Endothelial cell of umbilical vein (primary cell): ENCODE measurements around the gene AUH. TPM values are rescaled to one million over a fixed set of nuclear protein-coding genes. Genes with fewer than 3 reads are reported as not detected.

ENCODE experiments used
- BruUV-seq: library from RNA; stranded (reverse); fragments of 400-500 nt; replicated peaks from 2 replicates; lab custom pipeline; 2021; lab: Mats Ljungman, UMichigan
- CTCF ChIA-PET: fragments of 300-600, 350-600 bp; sonication (Branson Sonifier 250); formaldehyde crosslinking; loops from one replicate; lab custom pipeline; 2021; ENCODE audit warnings: antibody characterized with exemption, inconsistent platforms; lab: Charles Lee
- POLR2A ChIA-PET: fragments of 300-600, 350-600 bp; sonication (Branson Sonifier 250); formaldehyde crosslinking; loops from one replicate; lab custom pipeline; 2021; ENCODE audit warnings: antibody characterized with exemption, inconsistent platforms; lab: Charles Lee
- DNase-seq: peaks from one replicate; pipeline ENCODE4 v3.0.0-alpha.2; 2011; ENCODE audit warnings: low read depth, low spot score
- FAIRE-seq: peaks from 2 replicates; lab custom pipeline; 2011; peaks lifted over from hg19 to GRCh38; lab: Jason Lieb, UNC
- H2AFZ ChIP-seq: 2 replicates; pipeline ENCODE4 v1.6.0; 2012; ENCODE audit warnings: low read depth, low read length, control low read depth, inconsistent platforms
- H3K27ac ChIP-seq: 2 replicates; pipeline ENCODE4 v1.5.1; 2011; ENCODE audit warnings: low read depth, mild to moderate bottlenecking, control low read depth, low read length, moderate library complexity; ENCODE audit not compliant: insufficient read depth
- H3K27me3 ChIP-seq, 2 experiments: 2 replicates each; pipeline versions ENCODE4 v1.6.0 to v1.6.1; 2011; ENCODE audit warnings: low read length in 2 of 2, mixed read lengths in 1 of 2; ENCODE audit not compliant: control insufficient read depth in 2 of 2, insufficient read depth in 2 of 2
- H3K36me3 ChIP-seq, 2 experiments: 2 replicates in 1 of 2; 3 replicates in 1 of 2; pipeline ENCODE4 v1.5.1; 2011; ENCODE audit warnings: low read length in 2 of 2, mild to moderate bottlenecking in 1 of 2, moderate library complexity in 1 of 2; ENCODE audit not compliant: control insufficient read depth in 2 of 2, insufficient read depth in 2 of 2; ENCODE audit errors: extremely low read depth in 1 of 2
- H3K4me1 ChIP-seq: 3 replicates; pipeline ENCODE4 v1.5.1; 2011; ENCODE audit warnings: mild to moderate bottlenecking, low read length; ENCODE audit not compliant: control insufficient read depth, insufficient read depth; ENCODE audit errors: extremely low read depth
- H3K4me2 ChIP-seq: 2 replicates; pipeline ENCODE4 v1.6.1; 2011; ENCODE audit warnings: low read length, control low read depth, mixed read lengths; ENCODE audit not compliant: insufficient read depth
- H3K4me3 ChIP-seq, 3 experiments: fragments of 200-600 bp in 1 of 3; sonication (generic), shearing (Covaris generic) in 1 of 3; replicated peaks in 1 of 3; 2 replicates each; pipeline ENCODE4 v1.5.1; 2011 to 2016; ENCODE audit warnings: control low read depth in 3 of 3, low read length in 3 of 3, mild to moderate bottlenecking in 2 of 3, inconsistent platforms in 1 of 3, low read depth in 1 of 3, moderate library complexity in 1 of 3; ENCODE audit not compliant: insufficient read depth in 1 of 3
- H3K79me2 ChIP-seq: 2 replicates; pipeline ENCODE4 v1.6.0; 2012; ENCODE audit warnings: low read length, inconsistent platforms; ENCODE audit not compliant: control insufficient read depth, insufficient read depth
- H3K9ac ChIP-seq: replicated peaks from 2 replicates; pipeline ENCODE3; 2011; ENCODE audit warnings: low read length, control low read depth; ENCODE audit not compliant: insufficient read depth; ENCODE audit errors: extremely low read depth
- H3K9me1 ChIP-seq: replicated peaks from 3 replicates; pipeline ENCODE4 v1.6.0; 2011; ENCODE audit warnings: mild to moderate bottlenecking, low read length; ENCODE audit not compliant: control insufficient read depth, insufficient read depth; ENCODE audit errors: extremely low read depth
- H3K9me3 ChIP-seq: replicated peaks from 2 replicates; pipeline ENCODE4 v1.5.1; 2012; ENCODE audit warnings: low read length, inconsistent platforms; ENCODE audit not compliant: control insufficient read depth, insufficient read depth
- H4K20me1 ChIP-seq: replicated peaks from 2 replicates; pipeline ENCODE3; 2011; ENCODE audit warnings: mild to moderate bottlenecking, low read length; ENCODE audit not compliant: control insufficient read depth, insufficient read depth; ENCODE audit errors: extremely low read depth
- CTCF ChIP-seq, 2 donors: IDR thresholded peaks; 1 replicate in 1 of 2; 2 replicates in 1 of 2; pipeline ENCODE4 v1.5.1; 2011; ENCODE audit warnings: low read length in 2 of 2, mild to moderate bottlenecking in 2 of 2, moderate library complexity in 2 of 2, control low read depth in 1 of 2, inconsistent platforms in 1 of 2, low read depth in 1 of 2; ENCODE audit not compliant: insufficient read depth in 1 of 2; ENCODE audit errors: extremely low read depth in 1 of 2
- EZH2 ChIP-seq: IDR thresholded peaks from 2 replicates; pipeline ENCODE4 v1.6.1; 2012; ENCODE audit warnings: borderline replicate concordance, low read depth, mild to moderate bottlenecking, moderate library complexity, low read length, inconsistent platforms; ENCODE audit not compliant: severe bottlenecking
- GATA2 ChIP-seq: IDR thresholded peaks from 2 replicates; pipeline ENCODE4 v1.7.0; 2011; ENCODE audit warnings: low read depth, mild to moderate bottlenecking, moderate library complexity, mixed read lengths, low read length; ENCODE audit not compliant: insufficient read length, insufficient read depth
- JUN ChIP-seq: IDR thresholded peaks from 2 replicates; pipeline ENCODE4 v1.6.1; 2011; ENCODE audit warnings: borderline replicate concordance, low read depth; ENCODE audit not compliant: insufficient read length, insufficient read depth
- MAX ChIP-seq: IDR thresholded peaks from 2 replicates; pipeline ENCODE4 v1.6.1; 2011; ENCODE audit not compliant: insufficient read depth, insufficient read length
- MYC ChIP-seq: IDR thresholded peaks from one replicate; pipeline ENCODE4 v1.6.1; 2011; ENCODE audit warnings: mild to moderate bottlenecking, low read depth, low read length
- POLR2AphosphoS5 ChIP-seq: IDR thresholded peaks from 2 replicates; pipeline ENCODE4 v1.6.1; 2012; ENCODE audit warnings: low read depth, mild to moderate bottlenecking, control low read depth, low read length, moderate library complexity; ENCODE audit not compliant: insufficient read depth
- dilution Hi-C: fragments of 300-500 bp; cut with MboI; formaldehyde crosslinking; loops from one replicate; pipeline ENCODE4 v1.15.0; 2019; ENCODE audit warnings: low sequenced_read_pairs; ENCODE audit not compliant: extremely low pct_ligation_motif_present
- intact Hi-C: fragments of 100-400 bp; cut with micrococcal nuclease; formaldehyde crosslinking; loops from one replicate; pipeline ENCODE4 v1.10.0; 2022
- polyA plus RNA-seq, 4 experiments: library from polyadenylated mRNA; depleted of rRNA in 3 of 4; stranded (reverse) in 3 of 4; unstranded in 1 of 4; fragments of >200 nt; gene quantifications; 2 replicates each; pipeline versions ENCODE4 v1.2.1 to v1.2.3, GENCODE V29; 2011 to 2012; ENCODE audit warnings: missing spikeins in 1 of 4
- total RNA-seq: library from RNA; stranded (reverse); gene quantifications from 2 replicates; pipeline ENCODE4 v1.2.3, GENCODE V29; 2021

The AUH gene
- total and polyA plus RNA-seq, 2 donors (not counting 3 experiments of a cell fraction or from before 2014, with no cell fraction given): 2.3 to 9.2 TPM

- dilution Hi-C loops (no loop called here), intact Hi-C loops (no loop called here)
- CTCF ChIA-PET: no interaction called here
- BruUV-seq: no TSS peak
- H4K20me1 ChIP-seq: no peaks in the 10 kb centered on the region
- no peaks in the 10 kb centered on the region for H3K9me3 ChIP-seq
- no peak for DNase-seq
- no peaks in the 10 kb centered on the region for H3K27me3 ChIP-seq
- no peak for FAIRE-seq
- no peaks in the 10 kb centered on the region for H3K9me1 ChIP-seq
- no peak overlapping the region for H3K27ac ChIP-seq
- H2AFZ ChIP-seq: no peak overlapping the region
- no peak overlapping the region for H3K9ac ChIP-seq
- H3K4me1 ChIP-seq: peaks cover 3% of the 10 kb centered on the region
- TF ChIP-seq GATA2 (no peak), MYC (no peak), MAX (no peak), POLR2AphosphoS5 (no peak), JUN (no peak), CTCF (IDR thresholded peaks at IDR 0.05; ENCODE audit: extremely low read depth in 1 of 2, insufficient read depth in 1 of 2, low read depth in 1 of 2, low read length in 2 of 2) (no peak), EZH2 (no peak)
- H3K36me3 ChIP-seq: no peaks in the 10 kb centered on the region
- no peak overlapping the region for H3K4me2 ChIP-seq
- POLR2A ChIA-PET: no interaction called here
- H3K4me3 ChIP-seq: no peak overlapping the region
- no peaks in the 10 kb centered on the region for H3K79me2 ChIP-seq
These were observed 119.8 kb downstream of the AUH start for GRCh38 chr9:91241909-91242308.
